Uterus (tissue), 4 donors: ENCODE results near the gene FAM110D. TPM values are rescaled to one million over a fixed set of nuclear protein-coding genes. Genes with fewer than 3 reads are reported as not detected.

Experiments used
- DNase-seq, 2 donors: peaks; one replicate each; pipeline ENCODE4 v3.0.0-alpha.2; 2019 to 2020
- H3K27ac ChIP-seq, 2 donors: fragments of 200-600 bp; sonication (generic); 1 replicate in 1 of 2; 2 replicates in 1 of 2; pipeline ENCODE4 v1.5.1; 2016 to 2018
- H3K27me3 ChIP-seq, 2 donors: fragments of 200-600 bp; sonication (generic); one replicate each; pipeline ENCODE4 v1.5.1; 2018 to 2019; ENCODE audit warnings: control low read depth in 1 of 2
- H3K36me3 ChIP-seq, 2 donors: fragments of 200-600 bp; sonication (generic); one replicate each; pipeline ENCODE4 v1.5.1; 2019; ENCODE audit warnings: control low read depth in 1 of 2
- H3K4me1 ChIP-seq, 2 donors: fragments of 200-600 bp; sonication (generic); one replicate each; pipeline ENCODE4 v1.5.1; 2018 to 2019; ENCODE audit warnings: control low read depth in 1 of 2
- H3K4me3 ChIP-seq, 2 donors: fragments of 200-600 bp; sonication (generic); 1 replicate in 1 of 2; 2 replicates in 1 of 2; pipeline ENCODE4 v1.5.1; 2018 to 2019; ENCODE audit warnings: mild to moderate bottlenecking in 1 of 2
- H3K9me3 ChIP-seq, 2 donors: fragments of 200-600 bp; sonication (generic); one replicate each; pipeline ENCODE4 v1.5.1; 2019; ENCODE audit warnings: control low read depth in 1 of 2
- CTCF ChIP-seq, 4 experiments: fragments of 200-600 bp in 2 of 4; fragments of 450-650 bp in 2 of 4; sonication (generic) in 2 of 4; IDR thresholded peaks; one replicate each; pipeline ENCODE4 v1.5.1; 2016 to 2019; ENCODE audit warnings: antibody characterized with exemption in 4 of 4, mild to moderate bottlenecking in 2 of 4, moderate library complexity in 1 of 4
- POLR2A ChIP-seq, 2 donors: fragments of 450-650 bp; IDR thresholded peaks; one replicate each; pipeline ENCODE4 v1.6.1; 2016; ENCODE audit warnings: antibody characterized with exemption in 2 of 2, mild to moderate bottlenecking in 1 of 2, moderate library complexity in 1 of 2
- intact Hi-C: fragments of 100-400 bp; cut with DNase I; formaldehyde crosslinking; loops from one replicate; pipeline ENCODE4 v1.15.1; 2023; ENCODE audit warnings: low total_unique reads
- total RNA-seq, 4 donors: library from RNA; depleted of rRNA in 3 of 4; stranded (reverse); fragments of >200 nt in 3 of 4; gene quantifications; one replicate each; pipeline versions ENCODE4 v1.1.0 to v1.2.4, GENCODE V29; 2014 to 2023
- donor health status: DM: yes; HTN: yes; CAD: no.

The FAM110D gene
- total RNA-seq, 4 donors from 2014 or later: 3.2 to 21.0 (median 14.0) TPM

GRCh38 chr1:26184883-26185282, 26.0 kb downstream of the FAM110D start:
- DNase-seq: no peak
- no peaks in the 10 kb centered on the region for H3K27me3 ChIP-seq
- no peaks in the 10 kb centered on the region for H3K4me1 ChIP-seq
- intact Hi-C loops: no loop called here
- no peak overlapping the region for H3K27ac ChIP-seq
- H3K4me3 ChIP-seq: no peak overlapping the region
- no peaks in the 10 kb centered on the region for H3K9me3 ChIP-seq
- TF ChIP-seq POLR2A (IDR thresholded peaks at IDR 0.05) (no peak), CTCF (IDR thresholded peaks at IDR 0.05) (no peak)
- no peaks in the 10 kb centered on the region for H3K36me3 ChIP-seq

- intact Hi-C loops: no loop called here
These were observed 29.0 kb downstream of the FAM110D start for GRCh38 chr1:26187882-26188281.

GRCh38 chr1:26188477-26188876, 29.6 kb downstream of the FAM110D start:
- intact Hi-C loops: no loop called here
- no peak for DNase-seq
- Histone ChIP-seq H3K4me3 (no peak overlapping the region), H3K4me1 (no peaks in the 10 kb centered on the region), H3K36me3 (no peaks in the 10 kb centered on the region), H3K27ac (no peak overlapping the region), H3K9me3 (no peaks in the 10 kb centered on the region), H3K27me3 (no peaks in the 10 kb centered on the region)
- TF ChIP-seq POLR2A (IDR thresholded peaks at IDR 0.05) (no peak), CTCF (IDR thresholded peaks at IDR 0.05) (no peak)

More at GRCh38 chr1:26187882-26188281, 29.0 kb downstream of the FAM110D start:
- H3K4me3 ChIP-seq: no peak overlapping the region
- TF ChIP-seq CTCF (IDR thresholded peaks at IDR 0.05) (no peak), POLR2A (IDR thresholded peaks at IDR 0.05) (no peak)
- H3K27ac ChIP-seq: no peak overlapping the region
- H3K27me3 ChIP-seq: no peaks in the 10 kb centered on the region
- no peaks in the 10 kb centered on the region for H3K36me3 ChIP-seq
- no peak for DNase-seq
- no peaks in the 10 kb centered on the region for H3K4me1 ChIP-seq
- H3K9me3 ChIP-seq: no peaks in the 10 kb centered on the region

GRCh38 chr1:26189331-26189730, 30.5 kb downstream of the FAM110D start:
- no peak overlapping the region for H3K27ac ChIP-seq
- intact Hi-C loops: no loop called here
- no peaks in the 10 kb centered on the region for H3K4me1 ChIP-seq
- H3K4me3 ChIP-seq: no peak overlapping the region
- no peaks in the 10 kb centered on the region for H3K36me3 ChIP-seq
- TF ChIP-seq POLR2A (IDR thresholded peaks at IDR 0.05): no peak
- no peaks in the 10 kb centered on the region for H3K27me3 ChIP-seq
- DNase-seq: no peak
- no peaks in the 10 kb centered on the region for H3K9me3 ChIP-seq

- Histone ChIP-seq H3K4me3 (no peak overlapping the region), H3K27ac (no peak overlapping the region), H3K36me3 (no peaks in the 10 kb centered on the region), H3K9me3 (no peaks in the 10 kb centered on the region), H3K4me1 (no peaks in the 10 kb centered on the region), H3K27me3 (no peaks in the 10 kb centered on the region)
- intact Hi-C loops: no loop called here
- DNase-seq: no peak
- no peak for TF ChIP-seq POLR2A (IDR thresholded peaks at IDR 0.05)
- no peak for TF ChIP-seq CTCF (IDR thresholded peaks at IDR 0.05)
These were observed 30.9 kb downstream of the FAM110D start for GRCh38 chr1:26189751-26190275.
